HUDEP-2 (cell line): ENCODE data around the gene COBL.

Experiments used
- DNase-seq, 76 experiments: peaks; one replicate each; lab custom pipeline; 2025; ENCODE audit not compliant: unreplicated experiment in 76 of 76; lab: John Stamatoyannopoulos, UW

Gene COBL

GRCh38 chr7:51082940-51083533, 233.6 kb downstream of the COBL start:
- no peak for DNase-seq

GRCh38 chr7:51082096-51082840, 234.3 kb downstream of the COBL start:
- no peak for DNase-seq

- no peak for DNase-seq
These were observed 235.2 kb downstream of the COBL start for GRCh38 chr7:51081270-51081890.

- DNase-seq: no peak
These were observed 235.9 kb downstream of the COBL start for GRCh38 chr7:51080622-51081269.

GRCh38 chr7:51080216-51080615, 236.4 kb downstream of the COBL start:
- DNase-seq: no peak

- no peak for DNase-seq
These were observed 237.1 kb downstream of the COBL start for GRCh38 chr7:51079494-51079893.

GRCh38 chr7:51078653-51079052, 238.0 kb downstream of the COBL start:
- DNase-seq: no peak

GRCh38 chr7:51077987-51078370, 238.6 kb downstream of the COBL start:
- no peak for DNase-seq

GRCh38 chr7:51077316-51077986, 239.2 kb downstream of the COBL start:
- DNase-seq: no peak

GRCh38 chr7:51075681-51076580, 240.7 kb downstream of the COBL start:
- no peak for DNase-seq

GRCh38 chr7:51073171-51073570, 243.4 kb downstream of the COBL start:
- DNase-seq: no peak

GRCh38 chr7:51072281-51072680, 244.3 kb downstream of the COBL start:
- no peak for DNase-seq

GRCh38 chr7:51071427-51071826, 245.2 kb downstream of the COBL start:
- no peak for DNase-seq

GRCh38 chr7:51070151-51070550, 246.5 kb downstream of the COBL start:
- DNase-seq: no peak

- no peak for DNase-seq
These were observed 247.1 kb downstream of the COBL start for GRCh38 chr7:51069411-51070083.

- no peak for DNase-seq
These were observed 248.2 kb downstream of the COBL start for GRCh38 chr7:51068401-51068800.

GRCh38 chr7:51067757-51068156, 248.9 kb downstream of the COBL start:
- peak in 32 of 76 experiments; percentile 1 to 34 (median 12) for DNase-seq

- no peak for DNase-seq
These were observed 249.4 kb downstream of the COBL start for GRCh38 chr7:51067258-51067657.

- no peak for DNase-seq
These were observed 250.2 kb downstream of the COBL start for GRCh38 chr7:51066405-51066882.
